K562 (cell line): ENCODE results near the gene TMEM127.

Source experiments
- CTCF ChIP-seq, 3 experiments: IDR thresholded peaks in 2 of 3; conservative IDR thresholded peaks in 1 of 3; 2 replicates each; pipeline ENCODE4 v1.5.1; 2011 to 2012; ENCODE audit warnings: low read length in 3 of 3, mild to moderate bottlenecking in 3 of 3, control low read depth in 2 of 3, improper control_type of control experiment in 1 of 3, inconsistent platforms in 1 of 3, low read depth in 1 of 3, mixed read lengths in 1 of 3, moderate library complexity in 1 of 3; ENCODE audit not compliant: insufficient read depth in 2 of 3
- ZNF398 ChIP-seq: fragments of 250-450 bp; sonication (Bioruptor Pico); IDR thresholded peaks from 2 replicates; pipeline ENCODE4 v1.8.0; 2021; ENCODE audit warnings: moderate library complexity, mild to moderate bottlenecking, inconsistent platforms

- TF ChIP-seq CTCF (IDR thresholded peaks at IDR 0.05 in 2 of 3, conservative IDR thresholded peaks at IDR 0.05 in 1 of 3; ENCODE audit: insufficient read depth in 2 of 3, low read depth in 1 of 3, low read length in 3 of 3) (no peak), ZNF398 (no peak)
These were observed 58.6 kb downstream of the TMEM127 start for GRCh38 chr2:96207073-96207773.
